Raji (cell line): Measurements from ENCODE around the gene PDE6C.

Source experiments
- POLR2A ChIP-seq: IDR thresholded peaks from 2 replicates; pipeline ENCODE4 v1.6.1; 2011; ENCODE audit warnings: low read depth, low read length, control low read depth; ENCODE audit not compliant: insufficient read depth

The PDE6C gene

GRCh38 chr10:93704451-93704850, 92.1 kb downstream of the PDE6C start:
- TF ChIP-seq POLR2A: no peak

- TF ChIP-seq POLR2A: no peak
Measured at GRCh38 chr10:93707623-93708022, 95.3 kb downstream of the PDE6C start.

GRCh38 chr10:93710333-93710909, 98.1 kb downstream of the PDE6C start:
- no peak for TF ChIP-seq POLR2A

- TF ChIP-seq POLR2A: no peak
Measured at GRCh38 chr10:93711891-93712290, 99.6 kb downstream of the PDE6C start.

- TF ChIP-seq POLR2A: no peak
Measured at GRCh38 chr10:93712593-93712992, 100.3 kb downstream of the PDE6C start.

GRCh38 chr10:93715345-93715744, 103.0 kb downstream of the PDE6C start:
- TF ChIP-seq POLR2A: no peak
